Spleen (tissue), 11 donors: ENCODE measurements around the gene EVA1A. TPM values are rescaled to one million over a fixed set of nuclear protein-coding genes. Genes with fewer than 3 reads are reported as not detected.

Experiments used
- DNase-seq: peaks from one replicate; pipeline ENCODE4 v3.0.0-alpha.2; 2020
- H3K27ac ChIP-seq, 8 donors: fragments of 200-600 bp; sonication (generic) in 7 of 8; 1 replicate in 4 of 8; 2 replicates in 4 of 8; pipeline versions ENCODE4 v1.5.0 to v1.8.0; 2016 to 2021; ENCODE audit warnings: inconsistent platforms in 4 of 8, mild to moderate bottlenecking in 4 of 8, moderate library complexity in 1 of 8
- H3K27me3 ChIP-seq, 7 donors: fragments of 200-600 bp; sonication (generic) in 6 of 7; replicated peaks in 1 of 7; 1 replicate in 4 of 7; 2 replicates in 3 of 7; pipeline versions ENCODE4 v1.5.0 to v1.8.0; 2016 to 2021; ENCODE audit warnings: inconsistent platforms in 3 of 7, mild to moderate bottlenecking in 1 of 7
- H3K36me3 ChIP-seq, 6 donors: fragments of 200-600 bp; sonication (generic) in 5 of 6; 1 replicate in 4 of 6; 2 replicates in 2 of 6; pipeline versions ENCODE4 v1.5.0 to v1.8.0; 2016 to 2021; ENCODE audit warnings: inconsistent platforms in 2 of 6
- H3K4me1 ChIP-seq, 6 donors: fragments of 200-600 bp; sonication (generic) in 5 of 6; 1 replicate in 3 of 6; 2 replicates in 3 of 6; pipeline versions ENCODE4 v1.5.0 to v1.8.0; 2016 to 2021; ENCODE audit warnings: inconsistent platforms in 3 of 6
- H3K4me3 ChIP-seq, 8 donors: fragments of 200-600 bp; sonication (generic) in 7 of 8; 1 replicate in 4 of 8; 2 replicates in 4 of 8; pipeline versions ENCODE4 v1.5.0 to v1.8.0; 2016 to 2021; ENCODE audit warnings: inconsistent platforms in 4 of 8, mild to moderate bottlenecking in 4 of 8, moderate library complexity in 2 of 8
- H3K9me3 ChIP-seq, 8 donors: fragments of 200-600 bp; sonication (generic) in 7 of 8; 1 replicate in 4 of 8; 2 replicates in 4 of 8; pipeline versions ENCODE4 v1.5.0 to v1.8.0; 2016 to 2021; ENCODE audit warnings: inconsistent platforms in 4 of 8
- POLR2A ChIP-seq, 3 donors: fragments of 450-650 bp; IDR thresholded peaks; one replicate each; pipeline ENCODE4 v1.5.1; 2017; ENCODE audit warnings: antibody characterized with exemption in 3 of 3, mild to moderate bottlenecking in 1 of 3
- POLR2AphosphoS5 ChIP-seq, 3 donors: sonication (generic); formaldehyde crosslinking; IDR thresholded peaks; one replicate each; pipeline ENCODE4 v1.5.1; 2017; ENCODE audit warnings: antibody characterized with exemption in 3 of 3
- WGBS, 5 donors: extraction: QIAGEN DNeasy Blood & Tissue Kit in 3 of 5; methylation state at CpG; one replicate each; pipeline versions ENCODE4 v1.1.5 to v1.1.7; 2013 to 2018; 5-methylcytosine and 5-hydroxymethylcytosine counted together
- intact Hi-C: fragments of 100-400 bp; cut with DNase I; formaldehyde crosslinking; loops from one replicate; pipeline ENCODE4 v1.15.0; 2023; ENCODE audit warnings: low total_unique reads
- polyA plus RNA-seq, 3 donors: library from polyadenylated mRNA; stranded (reverse); fragments of 200-250 nt; gene quantifications; one replicate each; pipeline ENCODE4 v1.2.1, GENCODE V29; 2013
- total RNA-seq, 7 donors: library from RNA; depleted of rRNA in 3 of 7; stranded (reverse); fragments of >200 nt in 3 of 7; fragmentation: NEBNext Ultra II Directional in 4 of 7; extraction: Animal tissue kit (Norgen Biotek cat#: 25700) in 4 of 7; gene quantifications; one replicate each; pipeline versions ENCODE4 v1.1.0 to v1.2.1, GENCODE V29; 2016 to 2021
- TF ChIP-seq, protein P1 (sequence below), 11 experiments: fragments of 200-600 bp in 7 of 11; fragments of 450-650 bp in 4 of 11; sonication (generic) in 4 of 11; IDR thresholded peaks in 8 of 11; conservative IDR thresholded peaks in 3 of 11; 1 replicate in 7 of 11; 2 replicates in 4 of 11; pipeline versions ENCODE4 v1.4.0 to v1.8.0; 2016 to 2021; ENCODE audit warnings: antibody characterized with exemption in 11 of 11, inconsistent platforms in 4 of 11, mild to moderate bottlenecking in 1 of 11
- donor health status: healthy with polysubstance abuse.
- donor health status: DM: no; HTN: no; CAD: no; lungs with moderate emphysema.
- donor health status: DM: no; HTN: no; CAD: no.
- donor health status: Bipolar disorder and iron deficiency.
- donor health status: healthy.
- donor health status: DM: no; HTN: no; CAD: no.
- donor health status: DM: yes; HTN: yes; CAD: no.

Gene EVA1A
- total and polyA plus RNA-seq, 10 donors: 6.2 to 30.3 (median 14.4) TPM

DNA sequence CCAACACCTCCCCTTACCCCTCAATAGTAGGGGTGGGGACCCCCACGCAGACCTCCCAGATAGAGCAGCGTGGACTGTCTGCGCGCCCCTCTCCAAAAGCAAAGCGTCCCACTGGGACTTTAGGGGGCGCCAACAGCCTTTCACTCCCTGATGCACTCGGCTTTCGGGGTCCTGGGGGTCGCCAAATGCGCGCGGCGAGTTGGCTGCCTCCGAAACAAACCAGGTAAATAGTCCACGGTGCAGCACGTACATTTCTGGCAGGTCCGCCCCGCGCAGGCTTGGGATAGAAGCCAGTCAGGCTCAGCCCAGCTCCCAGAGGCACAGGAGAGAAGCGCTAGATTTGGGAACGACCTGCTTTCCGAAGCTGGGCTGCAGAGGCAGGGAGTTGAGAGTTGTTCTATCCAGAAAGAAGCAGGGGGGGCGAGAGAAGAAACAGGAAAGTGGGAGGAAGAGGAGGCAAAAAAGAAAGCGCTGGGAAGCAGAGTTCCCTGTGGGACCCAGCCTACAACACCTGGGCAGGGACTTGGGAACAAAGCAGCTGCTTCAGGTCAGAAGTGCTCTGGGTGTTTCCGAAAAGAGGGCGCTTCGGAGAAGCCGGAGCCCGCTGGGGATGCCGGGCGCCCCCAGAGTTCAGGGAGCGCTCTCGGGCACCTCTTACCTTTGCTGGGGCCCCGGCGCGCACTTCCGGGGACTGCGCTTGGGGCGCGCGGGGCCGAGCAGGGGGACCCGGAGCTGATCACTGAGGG, 544 bp downstream of the EVA1A start:
- Histone ChIP-seq H3K36me3 (no peaks in the 10 kb centered on the region), H3K9me3 (no peaks in the 10 kb centered on the region), H3K4me3 (peak overlapping the region; percentile 32 to 68 (median 47)), H3K27me3 (peaks cover 0 to 70% (median 19%) of the 10 kb centered on the region in 7 donors), H3K4me1 (peaks cover 3 to 20% (median 16%) of the 10 kb centered on the region in 6 donors), H3K27ac (peak overlapping the region in 7 of 8 donors; percentile 76 to 85 (median 81))
- DNase-seq: no peak
- WGBS, 5 donors: 1 to 3% (median 3%) methylated on average over 31 to 43 of the region's 43 CpGs
- TF ChIP-seq POLR2A (IDR thresholded peaks at IDR 0.05) (no peak), POLR2AphosphoS5 (IDR thresholded peaks at IDR 0.05) (no peak)
- TF ChIP-seq, protein P1, sequence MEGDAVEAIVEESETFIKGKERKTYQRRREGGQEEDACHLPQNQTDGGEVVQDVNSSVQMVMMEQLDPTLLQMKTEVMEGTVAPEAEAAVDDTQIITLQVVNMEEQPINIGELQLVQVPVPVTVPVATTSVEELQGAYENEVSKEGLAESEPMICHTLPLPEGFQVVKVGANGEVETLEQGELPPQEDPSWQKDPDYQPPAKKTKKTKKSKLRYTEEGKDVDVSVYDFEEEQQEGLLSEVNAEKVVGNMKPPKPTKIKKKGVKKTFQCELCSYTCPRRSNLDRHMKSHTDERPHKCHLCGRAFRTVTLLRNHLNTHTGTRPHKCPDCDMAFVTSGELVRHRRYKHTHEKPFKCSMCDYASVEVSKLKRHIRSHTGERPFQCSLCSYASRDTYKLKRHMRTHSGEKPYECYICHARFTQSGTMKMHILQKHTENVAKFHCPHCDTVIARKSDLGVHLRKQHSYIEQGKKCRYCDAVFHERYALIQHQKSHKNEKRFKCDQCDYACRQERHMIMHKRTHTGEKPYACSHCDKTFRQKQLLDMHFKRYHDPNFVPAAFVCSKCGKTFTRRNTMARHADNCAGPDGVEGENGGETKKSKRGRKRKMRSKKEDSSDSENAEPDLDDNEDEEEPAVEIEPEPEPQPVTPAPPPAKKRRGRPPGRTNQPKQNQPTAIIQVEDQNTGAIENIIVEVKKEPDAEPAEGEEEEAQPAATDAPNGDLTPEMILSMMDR (IDR thresholded peaks at IDR 0.05 in 8 of 11, conservative IDR thresholded peaks at IDR 0.05 in 3 of 11): no peak
- intact Hi-C loops: no loop called here

DNA sequence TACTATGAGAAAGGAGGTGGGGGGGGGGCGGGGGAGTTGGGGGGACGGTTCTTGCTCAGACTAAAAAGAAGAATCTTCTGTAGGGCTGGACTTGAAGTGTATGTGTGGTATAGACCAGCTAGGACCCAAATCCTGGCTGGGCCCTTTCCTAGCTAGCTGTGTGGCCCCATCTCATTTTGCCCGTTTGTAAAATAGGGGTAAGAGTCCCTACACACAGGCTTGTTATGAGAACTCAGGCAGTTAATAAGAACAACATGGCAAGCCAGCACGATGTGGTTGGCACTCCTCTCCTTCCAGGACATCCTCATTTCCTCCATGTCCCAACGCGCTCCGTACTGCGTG, 1.1 kb downstream of the EVA1A start:
- H3K27me3 ChIP-seq: peaks cover 0 to 70% (median 19%) of the 10 kb centered on the region in 7 donors
- WGBS, 5 donors: 16 to 18% (median 17%) methylated on average over 8 of the region's 8 CpGs
- H3K27ac ChIP-seq: peak overlapping the region in 7 of 8 donors; percentile 76 to 85 (median 81)
- TF ChIP-seq POLR2A (IDR thresholded peaks at IDR 0.05) (no peak), POLR2AphosphoS5 (IDR thresholded peaks at IDR 0.05) (no peak)
- TF ChIP-seq, protein P1 (IDR thresholded peaks at IDR 0.05 in 8 of 11, conservative IDR thresholded peaks at IDR 0.05 in 3 of 11): no peak
- no peaks in the 10 kb centered on the region for H3K36me3 ChIP-seq
- no peak for DNase-seq
- peak overlapping the region; percentile 32 to 68 (median 47) for H3K4me3 ChIP-seq
- peaks cover 3 to 20% (median 16%) of the 10 kb centered on the region in 6 donors for H3K4me1 ChIP-seq
- H3K9me3 ChIP-seq: no peaks in the 10 kb centered on the region
- intact Hi-C loops: no loop called here

DNA sequence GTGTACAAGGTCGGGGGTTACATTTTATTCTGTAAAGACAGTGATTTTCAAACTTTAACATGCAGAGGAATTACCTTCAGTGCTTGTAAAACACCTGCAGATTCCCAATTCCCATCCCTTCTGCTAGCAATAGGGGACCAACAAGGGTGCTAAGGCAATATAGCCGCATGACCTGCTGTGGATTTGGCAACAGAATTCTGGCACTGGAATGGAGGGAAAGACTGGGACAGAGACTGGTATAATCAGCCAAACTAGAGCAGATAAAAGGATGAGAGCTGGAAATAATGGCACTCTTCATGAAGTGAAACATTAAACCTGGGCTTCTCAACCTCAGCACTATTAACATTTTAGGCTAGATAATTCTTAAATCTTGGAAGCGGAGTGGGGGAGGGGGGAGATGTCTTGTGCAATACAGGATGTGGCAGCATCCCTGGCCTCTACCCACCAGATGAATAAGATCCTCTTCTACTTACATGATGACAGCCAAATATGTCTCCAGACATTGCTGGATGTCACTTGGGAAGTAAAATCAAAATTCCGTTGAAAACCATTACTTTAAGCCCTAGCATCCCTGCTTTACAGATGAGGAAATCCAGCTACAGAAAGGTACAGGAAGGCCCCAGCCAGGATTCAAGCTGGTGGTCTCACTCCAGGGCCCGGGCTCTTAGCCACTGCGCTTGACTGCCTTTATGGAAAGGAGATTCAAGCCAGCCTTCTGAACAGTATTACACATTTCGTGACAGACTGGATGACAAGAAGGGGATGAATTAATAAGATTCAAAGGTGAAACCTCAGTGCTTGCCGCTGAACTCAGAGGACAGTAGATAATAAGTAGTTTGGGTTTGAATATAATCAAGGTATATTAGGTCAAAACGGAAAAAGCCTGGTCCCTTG, 1.7 kb downstream of the EVA1A start:
- intact Hi-C loops: no loop called here
- 71 to 82% (median 79%) methylated on average over 9 of the region's 9 CpGs for WGBS, 5 donors
- H3K4me3 ChIP-seq: peak overlapping the region in 5 of 8 donors; percentile 15 to 68 (median 45)
- H3K9me3 ChIP-seq: no peaks in the 10 kb centered on the region
- no peak for DNase-seq
- TF ChIP-seq POLR2AphosphoS5 (IDR thresholded peaks at IDR 0.05): peak in 1 of 3 donors; percentile 9
- TF ChIP-seq, protein P1 (IDR thresholded peaks at IDR 0.05 in 8 of 11, conservative IDR thresholded peaks at IDR 0.05 in 3 of 11): no peak
- peaks cover 3 to 20% (median 16%) of the 10 kb centered on the region in 6 donors for H3K4me1 ChIP-seq
- peaks cover 0 to 64% (median 19%) of the 10 kb centered on the region in 7 donors for H3K27me3 ChIP-seq
- peak overlapping the region in 5 of 8 donors; percentile 79 to 85 (median 81) for H3K27ac ChIP-seq
- no peaks in the 10 kb centered on the region for H3K36me3 ChIP-seq
